SU-DHL-6 (cell line): ENCODE data around the gene ANXA1.

Experiments
- CTCF ChIP-seq: fragments of 200-600 bp; sonication (generic); IDR thresholded peaks from one replicate; pipeline ENCODE4 v1.5.1; 2017; ENCODE audit warnings: antibody characterized with exemption, mild to moderate bottlenecking, low read length, moderate library complexity; ENCODE audit not compliant: insufficient read depth, poor library complexity, severe bottlenecking
- EZH2phosphoT487 ChIP-seq: fragments of 200-600 bp; sonication (generic), shearing (Covaris generic); conservative IDR thresholded peaks from 2 replicates; pipeline ENCODE4 v1.6.1; 2018; ENCODE audit warnings: mild to moderate bottlenecking, antibody characterized with exemption, low read length, moderate library complexity, mixed read lengths

DNA sequence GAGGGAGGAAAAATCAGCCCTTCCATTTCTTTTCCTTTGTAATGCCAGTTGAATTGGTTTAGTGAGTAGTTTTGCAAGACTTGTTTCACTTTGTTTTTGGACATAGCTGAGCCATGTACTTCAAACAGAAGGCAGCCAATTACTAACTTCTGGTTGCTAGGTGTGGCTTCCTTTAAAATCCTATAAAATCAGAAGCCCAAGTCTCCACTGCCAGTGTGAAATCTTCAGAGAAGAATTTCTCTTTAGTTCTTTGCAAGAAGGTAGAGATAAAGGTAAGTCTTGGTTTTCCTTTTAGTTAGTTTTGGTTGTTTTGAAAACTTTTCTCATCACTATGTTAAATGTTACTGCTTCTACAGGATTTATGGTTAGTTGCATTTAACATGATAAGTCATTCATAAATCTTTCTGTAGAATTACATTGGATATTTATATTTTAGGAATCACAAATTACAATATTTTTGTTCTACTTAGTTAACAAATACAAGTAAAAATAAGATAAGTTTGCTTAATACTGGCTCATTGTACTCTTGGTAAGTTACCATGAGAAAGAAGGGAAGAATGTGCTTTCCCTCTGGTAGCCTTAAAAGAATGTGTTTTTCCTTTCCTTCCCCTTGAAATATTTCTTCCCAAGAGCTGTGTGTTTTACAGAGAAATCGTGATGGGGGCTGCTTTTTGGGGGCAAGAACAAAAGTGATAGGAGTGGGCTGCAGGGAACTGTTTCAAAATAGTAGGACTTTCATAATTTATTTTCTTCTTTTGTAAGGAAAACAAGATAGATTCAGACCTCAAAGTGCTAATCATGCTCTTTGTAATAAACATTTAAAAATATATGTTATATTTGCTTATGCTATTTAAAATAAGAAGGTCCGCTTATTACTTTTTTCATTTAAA, at the start of gene ANXA1:
- TF ChIP-seq CTCF = no peak
- no peak for TF ChIP-seq EZH2phosphoT487
